ENCODE results near the gene BRINP3. TPM values are rescaled to one million over a fixed set of nuclear protein-coding genes. Genes with fewer than 3 reads are reported as not detected.

Gene BRINP3
- total RNA-seq, 1 experiment from 2014 or later, result 0.28 TPM

DNA sequence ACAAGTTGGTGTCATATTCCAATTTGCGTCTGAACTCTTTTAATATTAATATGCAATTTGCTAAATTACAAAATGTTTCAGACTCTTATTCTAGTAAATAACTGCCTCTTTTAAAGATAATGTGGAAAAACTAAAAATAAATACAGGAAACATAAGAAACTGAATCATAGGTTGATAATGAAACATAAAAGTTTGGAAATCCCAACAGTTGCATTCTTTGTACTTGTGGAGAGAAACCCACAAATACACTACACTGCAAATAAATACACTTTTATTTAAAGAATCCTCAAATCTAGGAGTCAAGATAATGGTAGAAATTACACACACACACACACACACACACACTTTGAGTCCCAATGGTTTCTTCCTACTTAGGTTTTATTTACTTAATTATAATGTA lies 5.2 kb downstream of the BRINP3 start (continued):
- no peak for TF ChIP-seq OVOL2 (CRISPR knock-in tag; IDR thresholded peaks at IDR 0.05; ENCODE audit: borderline replicate concordance)
- TF ChIP-seq CREB1 (CRISPR knock-in tag; IDR thresholded peaks at IDR 0.05), result no peak

DNA sequence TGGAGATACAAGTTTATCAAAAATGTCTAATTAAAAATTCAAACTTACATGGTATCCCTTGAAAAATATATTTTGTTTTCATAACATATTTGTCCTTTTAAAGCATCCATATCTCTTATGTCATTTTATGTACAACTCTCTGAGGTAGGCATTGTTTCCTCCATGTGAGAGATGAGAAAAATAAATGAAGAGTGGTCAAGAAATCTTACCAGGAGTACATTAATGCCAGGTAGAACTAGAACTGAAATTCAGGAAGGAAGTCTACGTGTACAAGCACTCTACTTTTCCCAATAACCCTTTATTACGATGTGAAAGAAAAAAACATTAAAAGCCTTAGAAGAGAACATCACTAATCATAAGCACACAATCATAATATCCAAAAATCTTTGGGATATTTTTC lies 5.6 kb downstream of the BRINP3 start:
- Mint-ChIP-seq H3K9me3 (no peaks in the 10 kb centered on the region), H3K36me3 (no peaks in the 10 kb centered on the region), H3K4me1 (peaks cover 23% of the 10 kb centered on the region), H3K27ac (no peak overlapping the region), H3K4me3 (no peak overlapping the region), H3K27me3 (ENCODE audit: low read depth) (peaks cover 35% of the 10 kb centered on the region)
- TF ChIP-seq E2F4 (CRISPR knock-in tag; IDR thresholded peaks at IDR 0.05; ENCODE audit: borderline replicate concordance, low read depth), result no peak
- no peak for TF ChIP-seq ZBTB21 (CRISPR knock-in tag; IDR thresholded peaks at IDR 0.05; ENCODE audit: borderline replicate concordance)
- TF ChIP-seq, protein P1, sequence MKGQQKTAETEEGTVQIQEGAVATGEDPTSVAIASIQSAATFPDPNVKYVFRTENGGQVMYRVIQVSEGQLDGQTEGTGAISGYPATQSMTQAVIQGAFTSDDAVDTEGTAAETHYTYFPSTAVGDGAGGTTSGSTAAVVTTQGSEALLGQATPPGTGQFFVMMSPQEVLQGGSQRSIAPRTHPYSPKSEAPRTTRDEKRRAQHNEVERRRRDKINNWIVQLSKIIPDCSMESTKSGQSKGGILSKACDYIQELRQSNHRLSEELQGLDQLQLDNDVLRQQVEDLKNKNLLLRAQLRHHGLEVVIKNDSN (CRISPR knock-in tag; IDR thresholded peaks at IDR 0.05), result no peak
- TF ChIP-seq FOXK1 (CRISPR knock-in tag; IDR thresholded peaks at IDR 0.05), result no peak
- no peak for TF ChIP-seq IRF2 (CRISPR knock-in tag; IDR thresholded peaks at IDR 0.05; ENCODE audit: borderline replicate concordance, low read depth)
- no peak for TF ChIP-seq TP53 (CRISPR knock-in tag; IDR thresholded peaks at IDR 0.05)
- TF ChIP-seq, protein P2, sequence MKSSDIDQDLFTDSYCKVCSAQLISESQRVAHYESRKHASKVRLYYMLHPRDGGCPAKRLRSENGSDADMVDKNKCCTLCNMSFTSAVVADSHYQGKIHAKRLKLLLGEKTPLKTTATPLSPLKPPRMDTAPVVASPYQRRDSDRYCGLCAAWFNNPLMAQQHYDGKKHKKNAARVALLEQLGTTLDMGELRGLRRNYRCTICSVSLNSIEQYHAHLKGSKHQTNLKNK (CRISPR knock-in tag; IDR thresholded peaks at IDR 0.05), result no peak
- no peak for TF ChIP-seq ZNF138 (CRISPR knock-in tag; conservative IDR thresholded peaks at IDR 0.05)
- POLR2A ChIA-PET, result no interaction called here
- CTCF ChIA-PET, result no interaction called here
- no peak for DNase-seq (ENCODE audit: low spot score)
- no peak for ATAC-seq

- no peak for TF ChIP-seq CTCF (IDR thresholded peaks at IDR 0.05)
- no peak for TF ChIP-seq ZNF532 (CRISPR knock-in tag; IDR thresholded peaks at IDR 0.05; ENCODE audit: borderline replicate concordance)
- TF ChIP-seq FOXP4 (CRISPR knock-in tag; IDR thresholded peaks at IDR 0.05), result no peak
- Mint-ChIP-seq H3K4me3 (no peak overlapping the region), H3K36me3 (no peaks in the 10 kb centered on the region), H3K9me3 (no peaks in the 10 kb centered on the region), H3K27ac (no peak overlapping the region), H3K27me3 (ENCODE audit: low read depth) (no peaks in the 10 kb centered on the region), H3K4me1 (peaks cover 3% of the 10 kb centered on the region)
- ChIA-PET CTCF (no interaction called here), POLR2A (no interaction called here)
- ATAC-seq, result no peak
- DNase-seq (ENCODE audit: low spot score), result no peak
Observed at GRCh38 chr1:190464690-190465089, 13.0 kb downstream of the BRINP3 start.

All from WTC11 (cell line).